IMR-90 (cell line): ENCODE results near the gene MED12L. TPM values are rescaled to one million over a fixed set of nuclear protein-coding genes. Genes with fewer than 3 reads are reported as not detected.

Experiments
- ATAC-seq: fragments of 200-7000 bp; cut with Tn5 transposase; 2 replicates; pipeline ENCODE4 v1.9.1; 2020; ENCODE audit warnings: low read depth, mild to moderate bottlenecking, moderate library complexity
- BruUV-seq: library from RNA; stranded (reverse); fragments of 400-500 nt; replicated peaks from 2 replicates; lab custom pipeline; 2021; lab: Mats Ljungman, UMichigan
- CTCF ChIA-PET: fragments of 300-600 bp; formaldehyde crosslinking; extraction: SDS; loops from one replicate; lab custom pipeline; 2021; ENCODE audit warnings: antibody characterized with exemption; lab: Yijun Ruan, JAX
- POLR2A ChIA-PET: fragments of 300-600 bp; sonication (Branson Sonifier 250); formaldehyde crosslinking; loops from one replicate; lab custom pipeline; 2022; ENCODE audit warnings: antibody characterized with exemption; ENCODE audit not compliant: unreplicated experiment; lab: Charles Lee
- DNase-seq: peaks from one replicate; pipeline ENCODE4 v3.0.0; 2013
- H2AFZ ChIP-seq: replicated peaks from 2 replicates; pipeline ENCODE3; 2013; ENCODE audit warnings: low read length, mild to moderate bottlenecking; ENCODE audit not compliant: poor library complexity
- H2AK5ac ChIP-seq: 2 replicates; pipeline ENCODE4 v1.6.1; 2013; ENCODE audit warnings: low read depth, low read length, inconsistent platforms
- H2AK9ac ChIP-seq: replicated peaks from 2 replicates; pipeline ENCODE3; 2013; ENCODE audit warnings: mild to moderate bottlenecking, low read depth, low read length, moderate library complexity; ENCODE audit not compliant: poor library complexity
- H2BK120ac ChIP-seq: 2 replicates; pipeline ENCODE4 v1.6.1; 2013; ENCODE audit warnings: low read depth, low read length, inconsistent platforms
- H2BK15ac ChIP-seq: 3 replicates; pipeline ENCODE4 v1.6.1; 2013; ENCODE audit warnings: low read depth, low read length, inconsistent platforms
- H2BK20ac ChIP-seq: 2 replicates; pipeline ENCODE4 v1.6.1; 2013; ENCODE audit warnings: low read depth, mild to moderate bottlenecking, inconsistent platforms, low read length, moderate library complexity
- H2BK5ac ChIP-seq: 2 replicates; pipeline ENCODE4 v1.6.1; 2013; ENCODE audit warnings: mild to moderate bottlenecking, low read depth, low read length, inconsistent platforms; ENCODE audit not compliant: poor library complexity, severe bottlenecking
- H3K14ac ChIP-seq: replicated peaks from 2 replicates; pipeline ENCODE4 v1.6.1; 2013; ENCODE audit warnings: low read depth, low read length, inconsistent platforms
- H3K18ac ChIP-seq: 2 replicates; pipeline ENCODE4 v1.6.1; 2013; ENCODE audit warnings: low read depth, low read length, control low read depth
- H3K23ac ChIP-seq: 2 replicates; pipeline ENCODE4 v1.6.1; 2013; ENCODE audit warnings: low read depth, low read length, inconsistent platforms
- H3K27ac ChIP-seq: 2 replicates; pipeline ENCODE4 v1.5.1; 2013; ENCODE audit warnings: mild to moderate bottlenecking, control low read depth, low read length; ENCODE audit not compliant: insufficient read depth
- H3K27me3 ChIP-seq: 2 replicates; pipeline ENCODE4 v1.6.1; 2013; ENCODE audit warnings: low read length; ENCODE audit not compliant: control insufficient read depth, insufficient read depth
- H3K36me3 ChIP-seq: 2 replicates; pipeline ENCODE4 v1.6.1; 2013; ENCODE audit warnings: low read length, mixed read lengths; ENCODE audit not compliant: control insufficient read depth, insufficient read depth
- H3K4ac ChIP-seq: 2 replicates; pipeline ENCODE4 v1.6.1; 2013; ENCODE audit warnings: low read depth, low read length, inconsistent platforms
- H3K4me1 ChIP-seq: 2 replicates; pipeline ENCODE4 v1.6.1; 2013; ENCODE audit warnings: low read length, mixed read lengths; ENCODE audit not compliant: control insufficient read depth, insufficient read depth
- H3K4me2 ChIP-seq: 2 replicates; pipeline ENCODE4 v1.6.1; 2013; ENCODE audit warnings: low read depth, mild to moderate bottlenecking, control low read depth, low read length, moderate library complexity
- H3K4me3 ChIP-seq: 2 replicates; pipeline ENCODE4 v1.5.1; 2013; ENCODE audit warnings: low read depth, mild to moderate bottlenecking, control low read depth, low read length, moderate library complexity; ENCODE audit not compliant: insufficient read depth
- H3K56ac ChIP-seq: 2 replicates; pipeline ENCODE4 v1.6.1; 2013; ENCODE audit warnings: low read length, inconsistent platforms; ENCODE audit not compliant: insufficient read depth; ENCODE audit errors: extremely low read depth
- H3K79me1 ChIP-seq, 2 experiments: 2 replicates each; pipeline ENCODE4 v1.6.1; 2013; ENCODE audit warnings: low read length in 2 of 2, inconsistent platforms in 1 of 2, low read depth in 1 of 2
- H3K9ac ChIP-seq: 2 replicates; pipeline ENCODE4 v1.6.1; 2013; ENCODE audit warnings: low read depth, low read length, control low read depth
- H3K9me1 ChIP-seq: 2 replicates; pipeline ENCODE4 v1.6.1; 2013; ENCODE audit warnings: low read length, inconsistent platforms; ENCODE audit not compliant: insufficient read depth
- H3K9me3 ChIP-seq: 2 replicates; pipeline ENCODE4 v1.6.1; 2013; ENCODE audit warnings: low read length; ENCODE audit not compliant: control insufficient read depth, insufficient read depth
- H4K20me1 ChIP-seq: 2 replicates; pipeline ENCODE4 v1.6.1; 2013; ENCODE audit warnings: low read length, inconsistent platforms; ENCODE audit not compliant: insufficient read depth
- H4K5ac ChIP-seq: 2 replicates; pipeline ENCODE4 v1.6.1; 2013; ENCODE audit warnings: mild to moderate bottlenecking, low read depth, low read length, control low read depth
- H4K8ac ChIP-seq, 2 experiments: 2 replicates each; pipeline ENCODE4 v1.6.1; 2013; ENCODE audit warnings: low read depth in 2 of 2, low read length in 2 of 2, control low read depth in 1 of 2, inconsistent platforms in 1 of 2
- H4K91ac ChIP-seq: 2 replicates; pipeline ENCODE4 v1.6.1; 2013; ENCODE audit warnings: low read depth, low read length, inconsistent platforms; ENCODE audit not compliant: insufficient read depth
- BHLHE40 ChIP-seq: fragments of 150-350 bp; IDR thresholded peaks from 2 replicates; pipeline ENCODE4 v1.6.1; 2016; ENCODE audit warnings: mild to moderate bottlenecking, low read depth, low read length
- CEBPB ChIP-seq: IDR thresholded peaks from 2 replicates; pipeline ENCODE4 v1.6.1; 2012; ENCODE audit warnings: low read depth, low read length, improper control_type of control experiment
- POLR2A ChIP-seq: IDR thresholded peaks from 2 replicates; pipeline ENCODE4 v1.6.1; 2012; ENCODE audit warnings: mild to moderate bottlenecking, low read depth, low read length
- WGBS, 2 experiments: methylation state at CpG; one replicate each; pipeline versions ENCODE4 v1.1.5 to v1.1.7; 2013; ENCODE audit warnings: missing lambda C conversion rate in 2 of 2; ENCODE audit not compliant: insufficient read length in 1 of 2; ENCODE audit errors: extremely low coverage in 2 of 2; 5-methylcytosine and 5-hydroxymethylcytosine counted together
- dilution Hi-C: fragments of 300-500 bp; cut with HindIII; formaldehyde crosslinking; loops from one replicate; pipeline ENCODE4 v1.14.3; 2018; ENCODE audit warnings: low sequenced_read_pairs; ENCODE audit not compliant: unreplicated experiment
- in situ Hi-C: fragments of 300-500 bp; cut with MboI; formaldehyde crosslinking; loops from 3 replicates; pipeline ENCODE4 v1.14.3; 2019; ENCODE audit warnings: low sequenced_read_pairs, inconsistent platforms, mixed read lengths
- intact Hi-C: fragments of 100-400 bp; cut with micrococcal nuclease; formaldehyde crosslinking; loops from 2 replicates; pipeline ENCODE4 v1.10.0; 2022
- polyA plus RNA-seq, 3 experiments: library from polyadenylated mRNA; depleted of rRNA; stranded (reverse); fragments of >200 nt; gene quantifications; 2 replicates each; pipeline ENCODE4 v1.2.3, GENCODE V29; 2012; ENCODE audit warnings: low replicate concordance in 1 of 3
- total RNA-seq: library from RNA; depleted of rRNA; stranded (reverse); fragments of >200 nt; gene quantifications from 2 replicates; pipeline ENCODE4 v1.2.3, GENCODE V29; 2012

The MED12L gene
- total and polyA plus RNA-seq, 2 of the 4 experiments (the other 2 are of a cell fraction) = 0.05 to 0.18 TPM

DNA sequence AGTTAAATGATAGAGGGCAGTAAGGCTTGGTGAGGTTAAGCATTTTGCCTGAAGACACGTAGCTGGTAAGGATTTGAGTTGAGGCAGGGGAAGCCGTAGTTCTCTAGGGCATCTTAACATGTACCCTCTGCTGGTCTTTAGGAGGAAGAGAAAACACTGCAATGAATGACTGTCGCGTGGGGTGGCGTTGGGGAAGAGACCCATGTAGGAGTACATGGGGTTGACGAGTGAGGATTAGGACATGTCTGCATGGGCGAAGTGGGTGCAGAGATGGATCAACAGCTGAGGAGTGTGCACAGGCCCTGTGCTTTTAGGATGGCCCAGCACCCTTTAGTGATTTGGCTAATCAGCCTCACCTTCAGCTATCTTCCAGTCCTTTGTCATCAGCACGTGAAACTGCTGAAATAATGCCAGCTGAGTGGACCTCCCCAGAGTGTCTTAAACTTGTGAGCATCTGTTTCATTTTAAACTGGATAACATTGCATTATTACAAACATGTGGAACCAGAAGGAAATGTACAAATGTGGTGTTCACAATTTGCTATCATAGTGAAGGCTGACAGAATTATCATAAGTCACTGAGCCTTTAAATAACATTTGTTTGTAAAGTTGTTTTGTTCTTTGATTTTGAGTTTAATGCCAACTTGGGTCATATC lies 177.5 kb downstream of the MED12L start:
- 96% methylated on average over 3 of the region's 8 CpGs; no CpG with 5 or more reads in 1 of the 2 experiments for WGBS, 2 experiments
- BruUV-seq = no TSS peak

More for the DNA sequence above, 177.5 kb downstream of the MED12L start:
- Histone ChIP-seq H3K9me3 (no peaks in the 10 kb centered on the region), H3K9ac (no peak overlapping the region), H3K4me2 (no peak overlapping the region), H2AK5ac (peak overlapping the region; percentile 66), H3K4me1 (peaks cover 11% of the 10 kb centered on the region), H2BK15ac (peak overlapping the region; percentile 26; the same call in 2 of the 3 replicates), H3K79me1 (no peaks in the 10 kb centered on the region), H2BK5ac (no peak overlapping the region), H3K27ac (peak overlapping the region; percentile 30; the same call in 1 of the 2 replicates), H4K5ac (peak overlapping the region; percentile 52; the same call in 1 of the 2 replicates), H4K8ac (no peak overlapping the region), H3K27me3 (no peaks in the 10 kb centered on the region), H3K23ac (no peak overlapping the region), H2AK9ac (no peak overlapping the region), H2BK120ac (peak overlapping the region; percentile 52; the same call in 1 of the 2 replicates), H4K91ac (peak overlapping the region; percentile 23; the same call in 1 of the 2 replicates), H3K14ac (0 out of 2 replicates have a peak overlapping the region, but pooled peaks have one; percentile 3), H3K36me3 (no peaks in the 10 kb centered on the region), H3K4me3 (no peak overlapping the region), H2BK20ac (peak overlapping the region; percentile 6; the same call in 1 of the 2 replicates), H2AFZ (no peak overlapping the region), H3K4ac (peak overlapping the region; percentile 48; the same call in 1 of the 2 replicates), H4K20me1 (no peaks in the 10 kb centered on the region), H3K18ac (peak overlapping the region; percentile 69; the same call in 1 of the 2 replicates), H3K9me1 (no peaks in the 10 kb centered on the region; the same call in 1 of the 2 replicates), H3K56ac (no peak overlapping the region)
- ATAC-seq (no peak), DNase-seq (peak; percentile 19)
- CTCF ChIA-PET = interaction anchor here (1.2 kb wide), 1 partner anchor 19 kb away, joined by 4 read pairs; no protein-coding TSS in a partner anchor
- dilution Hi-C loops = no loop called here
- intact Hi-C loops = no loop called here
- POLR2A ChIA-PET = no interaction called here
- TF ChIP-seq POLR2A = no peak
- TF ChIP-seq BHLHE40 = no peak
- no peak for TF ChIP-seq CEBPB
- in situ Hi-C loops = no loop called here
